ENCODE measurements around the gene SPATA24.

DNA sequence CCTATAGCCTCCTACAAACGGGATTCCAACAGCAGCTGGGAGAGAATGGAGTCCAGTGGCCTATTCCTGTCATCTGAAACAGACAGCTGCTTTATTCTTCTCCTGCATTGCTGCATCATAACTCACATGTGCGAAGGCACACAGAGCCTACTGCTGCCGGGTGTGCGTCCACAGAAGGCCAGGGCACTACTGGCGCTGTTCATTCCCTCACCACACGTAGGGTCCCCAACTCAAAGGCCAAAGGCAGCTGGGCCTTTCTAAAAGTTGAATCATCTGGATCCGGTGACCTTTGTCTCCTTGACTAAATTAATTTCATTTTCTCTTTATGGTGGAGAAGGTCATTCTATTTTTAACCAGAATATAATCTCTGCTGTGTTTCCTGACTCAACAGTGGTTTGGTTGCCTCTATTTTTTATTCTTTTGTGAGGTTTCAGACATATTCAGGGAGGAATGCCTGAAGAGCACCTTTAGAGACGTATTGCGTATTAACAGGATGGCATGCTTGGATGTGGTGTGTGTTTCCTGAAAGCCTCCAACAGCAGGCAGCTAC is 10.8 kb upstream of the SPATA24 start:
- TF ChIP-seq, protein P1, sequence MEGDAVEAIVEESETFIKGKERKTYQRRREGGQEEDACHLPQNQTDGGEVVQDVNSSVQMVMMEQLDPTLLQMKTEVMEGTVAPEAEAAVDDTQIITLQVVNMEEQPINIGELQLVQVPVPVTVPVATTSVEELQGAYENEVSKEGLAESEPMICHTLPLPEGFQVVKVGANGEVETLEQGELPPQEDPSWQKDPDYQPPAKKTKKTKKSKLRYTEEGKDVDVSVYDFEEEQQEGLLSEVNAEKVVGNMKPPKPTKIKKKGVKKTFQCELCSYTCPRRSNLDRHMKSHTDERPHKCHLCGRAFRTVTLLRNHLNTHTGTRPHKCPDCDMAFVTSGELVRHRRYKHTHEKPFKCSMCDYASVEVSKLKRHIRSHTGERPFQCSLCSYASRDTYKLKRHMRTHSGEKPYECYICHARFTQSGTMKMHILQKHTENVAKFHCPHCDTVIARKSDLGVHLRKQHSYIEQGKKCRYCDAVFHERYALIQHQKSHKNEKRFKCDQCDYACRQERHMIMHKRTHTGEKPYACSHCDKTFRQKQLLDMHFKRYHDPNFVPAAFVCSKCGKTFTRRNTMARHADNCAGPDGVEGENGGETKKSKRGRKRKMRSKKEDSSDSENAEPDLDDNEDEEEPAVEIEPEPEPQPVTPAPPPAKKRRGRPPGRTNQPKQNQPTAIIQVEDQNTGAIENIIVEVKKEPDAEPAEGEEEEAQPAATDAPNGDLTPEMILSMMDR (IDR thresholded peaks at IDR 0.05; ENCODE audit: poor library complexity, severe bottlenecking) = no peak
- TF ChIP-seq MXI1 (conservative IDR thresholded peaks at IDR 0.05; ENCODE audit: poor library complexity, severe bottlenecking) = no peak
- TF ChIP-seq TAF1 (IDR thresholded peaks at IDR 0.05; ENCODE audit: low read depth) = no peak
- no peak for TF ChIP-seq SMC3 (conservative IDR thresholded peaks at IDR 0.05; ENCODE audit: poor library complexity)
- no peak for TF ChIP-seq EP300 (conservative IDR thresholded peaks at IDR 0.05; ENCODE audit: poor library complexity, severe bottlenecking)
- TF ChIP-seq POLR2AphosphoS5 (IDR thresholded peaks at IDR 0.05) = no peak
- TF ChIP-seq RAD21 (conservative IDR thresholded peaks at IDR 0.05) = no peak
- TF ChIP-seq, protein P2, sequence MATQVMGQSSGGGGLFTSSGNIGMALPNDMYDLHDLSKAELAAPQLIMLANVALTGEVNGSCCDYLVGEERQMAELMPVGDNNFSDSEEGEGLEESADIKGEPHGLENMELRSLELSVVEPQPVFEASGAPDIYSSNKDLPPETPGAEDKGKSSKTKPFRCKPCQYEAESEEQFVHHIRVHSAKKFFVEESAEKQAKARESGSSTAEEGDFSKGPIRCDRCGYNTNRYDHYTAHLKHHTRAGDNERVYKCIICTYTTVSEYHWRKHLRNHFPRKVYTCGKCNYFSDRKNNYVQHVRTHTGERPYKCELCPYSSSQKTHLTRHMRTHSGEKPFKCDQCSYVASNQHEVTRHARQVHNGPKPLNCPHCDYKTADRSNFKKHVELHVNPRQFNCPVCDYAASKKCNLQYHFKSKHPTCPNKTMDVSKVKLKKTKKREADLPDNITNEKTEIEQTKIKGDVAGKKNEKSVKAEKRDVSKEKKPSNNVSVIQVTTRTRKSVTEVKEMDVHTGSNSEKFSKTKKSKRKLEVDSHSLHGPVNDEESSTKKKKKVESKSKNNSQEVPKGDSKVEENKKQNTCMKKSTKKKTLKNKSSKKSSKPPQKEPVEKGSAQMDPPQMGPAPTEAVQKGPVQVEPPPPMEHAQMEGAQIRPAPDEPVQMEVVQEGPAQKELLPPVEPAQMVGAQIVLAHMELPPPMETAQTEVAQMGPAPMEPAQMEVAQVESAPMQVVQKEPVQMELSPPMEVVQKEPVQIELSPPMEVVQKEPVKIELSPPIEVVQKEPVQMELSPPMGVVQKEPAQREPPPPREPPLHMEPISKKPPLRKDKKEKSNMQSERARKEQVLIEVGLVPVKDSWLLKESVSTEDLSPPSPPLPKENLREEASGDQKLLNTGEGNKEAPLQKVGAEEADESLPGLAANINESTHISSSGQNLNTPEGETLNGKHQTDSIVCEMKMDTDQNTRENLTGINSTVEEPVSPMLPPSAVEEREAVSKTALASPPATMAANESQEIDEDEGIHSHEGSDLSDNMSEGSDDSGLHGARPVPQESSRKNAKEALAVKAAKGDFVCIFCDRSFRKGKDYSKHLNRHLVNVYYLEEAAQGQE (IDR thresholded peaks at IDR 0.05; ENCODE audit: borderline replicate concordance) = no peak

Data from neural cell (in vitro differentiated cells).